HTERT RPE-1 (cell line): ENCODE data around the gene RNF10.
"Not testable (repeated sequence)": the region's sequence is repeated elsewhere in the genome, so short reads cannot be mapped to it uniquely, and the experiment has no call there.

Experiments used
- in situ Hi-C: fragments of 300-500 bp; cut with MboI; formaldehyde crosslinking; loops from 4 replicates; pipeline ENCODE4 v1.14.3; 2020; ENCODE audit warnings: low sequenced_read_pairs

Gene RNF10

DNA sequence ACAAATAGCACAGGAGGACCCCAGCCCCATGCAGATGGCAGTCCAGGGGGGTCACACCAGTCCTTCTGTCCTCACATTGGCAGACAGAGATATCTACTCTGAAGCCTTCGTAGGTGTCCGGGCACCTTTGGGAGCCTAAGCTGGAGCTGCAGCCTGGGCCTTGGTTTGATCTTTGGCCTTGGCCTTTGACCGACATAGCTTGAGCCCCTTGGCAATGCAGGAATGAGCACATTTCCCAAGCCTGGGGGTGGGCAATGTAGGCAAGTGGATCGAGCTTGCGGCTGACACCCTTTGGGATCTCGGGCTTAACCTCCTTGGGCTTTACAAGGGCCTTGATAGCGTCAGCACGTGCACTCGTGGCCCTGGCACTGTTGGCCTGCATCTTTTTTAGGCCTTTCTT, 11.6 kb upstream of the RNF10 start:
- in situ Hi-C loops: no loop called here

- in situ Hi-C loops: no loop called here
These were observed 5.2 kb upstream of the RNF10 start, which contains the start of gene COQ5 for GRCh38 chr12:120528861-120529525. Gene COQ5 (minus strand): TSS chr12:120529158. CDS start chr12:120529141, 17 bp downstream.

GRCh38 chr12:120529641-120530417, 4.3 kb upstream of the RNF10 start:
- in situ Hi-C loops: no loop called here

- in situ Hi-C loops: not testable (repeated sequence)
These were observed 3.8 kb upstream of the RNF10 start for GRCh38 chr12:120530418-120530761.

GRCh38 chr12:120532701-120533238, 1.4 kb upstream of the RNF10 start:
- in situ Hi-C loops: no loop called here

GRCh38 chr12:120534703-120535655, 823 bp downstream of the RNF10 start:
- in situ Hi-C loops: no loop called here

- in situ Hi-C loops: no loop called here
These were observed 2.1 kb downstream of the RNF10 start for GRCh38 chr12:120536064-120536791.

DNA sequence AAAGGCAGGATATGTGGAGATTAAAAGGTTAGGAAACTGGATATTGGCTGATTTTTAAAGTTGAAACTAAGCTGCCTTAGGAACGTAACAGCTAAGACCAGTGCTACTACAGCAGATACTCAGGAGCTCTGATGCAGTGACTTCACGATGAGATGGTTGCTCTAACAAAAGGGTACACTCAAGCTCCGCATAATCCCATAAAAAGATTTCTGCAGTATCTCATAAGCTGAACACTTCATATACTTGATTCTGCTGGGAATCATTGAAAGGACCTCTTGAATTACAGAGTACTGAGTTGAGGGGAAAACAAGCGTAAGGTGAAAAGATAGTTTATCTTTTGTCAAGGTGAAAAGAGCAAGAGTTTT, 3.7 kb downstream of the RNF10 start:
- in situ Hi-C loops: no loop called here

DNA sequence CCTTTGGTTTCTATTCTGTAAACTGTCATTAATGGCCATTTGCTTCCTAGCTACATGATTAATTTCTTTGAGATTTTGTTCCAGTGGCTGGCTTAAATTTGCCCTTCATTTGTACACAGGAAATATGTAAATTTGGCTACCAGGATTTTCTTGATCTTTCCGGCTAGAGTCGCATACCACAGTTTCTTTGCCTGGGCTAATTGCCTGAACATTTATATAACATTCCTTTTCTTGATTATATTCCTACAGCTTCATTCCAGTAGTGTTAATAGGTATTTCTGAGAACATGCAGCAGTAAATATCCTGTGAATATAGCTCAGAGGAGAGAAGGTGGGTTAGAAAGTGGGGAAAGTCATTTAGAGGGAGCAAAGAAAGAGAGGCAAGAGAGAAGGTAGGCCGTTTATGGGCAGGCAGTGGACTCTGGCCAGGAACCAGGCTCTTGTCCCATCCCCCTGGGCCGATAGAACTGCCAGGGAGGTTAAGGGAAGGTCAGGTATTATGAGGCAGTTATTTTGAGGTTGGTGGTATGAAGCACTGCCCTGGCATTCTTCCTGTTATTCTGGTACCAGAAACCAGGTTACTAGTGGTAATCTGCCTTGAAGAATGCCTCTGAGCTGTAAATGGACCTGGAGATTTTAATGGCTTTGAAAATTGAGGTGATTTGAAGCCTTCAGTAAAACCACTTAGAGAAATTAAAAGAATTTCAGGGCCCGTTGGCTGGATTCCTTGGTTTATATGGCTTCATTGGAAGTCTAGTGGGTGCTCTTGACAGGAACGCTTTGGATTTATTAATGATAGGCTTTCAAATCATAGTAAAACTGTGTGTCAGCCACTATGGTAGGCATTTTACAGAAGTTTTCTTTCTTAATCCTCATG, 4.4 kb downstream of the RNF10 start:
- in situ Hi-C loops: no loop called here

- in situ Hi-C loops: no loop called here
These were observed 5.1 kb downstream of the RNF10 start for GRCh38 chr12:120539303-120539702.

DNA sequence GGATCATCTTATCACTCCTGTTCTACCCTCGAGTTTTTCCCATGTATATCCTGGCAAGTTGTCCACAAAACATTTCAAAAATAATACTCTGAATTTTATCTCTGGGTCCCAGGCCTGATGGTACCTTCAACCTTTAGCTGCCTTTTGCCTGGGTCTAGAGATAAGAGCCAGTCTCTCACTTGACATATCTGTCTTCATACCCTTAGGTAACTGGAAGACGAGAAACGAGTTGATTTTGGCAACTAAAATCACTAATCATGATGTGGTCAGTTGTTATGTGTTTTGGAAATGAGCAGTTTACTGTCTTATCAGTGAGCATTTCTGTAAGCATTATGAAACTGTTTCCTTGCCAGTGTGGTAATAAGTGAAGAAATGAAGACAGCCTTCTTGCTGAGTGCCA, 6.3 kb downstream of the RNF10 start:
- in situ Hi-C loops: no loop called here

GRCh38 chr12:120542166-120542565, 8.0 kb downstream of the RNF10 start:
- in situ Hi-C loops: no loop called here

- in situ Hi-C loops: no loop called here
These were observed 10.5 kb downstream of the RNF10 start for GRCh38 chr12:120544691-120545090.

- in situ Hi-C loops: no loop called here
These were observed 11.9 kb downstream of the RNF10 start for GRCh38 chr12:120546050-120546386.

DNA sequence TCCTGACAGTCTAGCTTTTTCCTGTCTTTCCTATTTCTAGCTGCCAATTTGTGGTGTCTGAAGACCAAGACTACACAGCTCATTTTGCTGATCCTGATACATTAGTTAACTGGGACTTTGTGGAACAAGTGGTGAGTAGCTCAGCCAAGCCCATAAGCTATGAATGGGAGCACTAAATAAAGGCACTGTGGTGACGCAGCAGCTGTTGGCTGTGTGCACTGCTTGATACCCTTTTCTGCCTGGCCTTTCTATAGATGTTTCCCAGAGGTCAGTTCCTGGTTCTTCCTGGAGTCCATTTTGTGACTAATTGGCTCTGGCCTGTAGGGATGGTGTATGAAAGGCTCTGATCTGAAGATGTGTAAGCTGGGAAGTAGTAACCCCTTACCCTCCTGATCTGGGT, 20.5 kb downstream of the RNF10 start:
- in situ Hi-C loops: no loop called here

DNA sequence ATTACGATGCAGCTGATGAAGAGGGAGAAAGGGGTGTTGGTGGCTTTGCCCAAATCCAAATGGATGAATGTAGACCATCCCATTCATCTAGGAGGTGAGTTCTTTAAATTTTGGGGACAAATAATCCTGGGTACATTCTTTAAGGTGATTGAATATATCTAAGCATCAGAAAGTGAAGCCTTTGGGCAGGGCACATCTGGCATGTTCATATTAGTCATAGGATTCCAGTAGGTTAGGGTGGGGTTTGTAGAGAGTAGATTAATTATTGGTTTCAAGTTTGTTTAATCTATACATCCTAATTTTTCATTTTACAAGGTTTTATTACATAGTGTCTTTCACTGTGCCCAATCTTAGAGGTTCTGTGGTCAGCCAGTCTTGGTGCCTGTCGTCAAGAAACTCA, 23.4 kb downstream of the RNF10 start:
- in situ Hi-C loops: no loop called here

DNA sequence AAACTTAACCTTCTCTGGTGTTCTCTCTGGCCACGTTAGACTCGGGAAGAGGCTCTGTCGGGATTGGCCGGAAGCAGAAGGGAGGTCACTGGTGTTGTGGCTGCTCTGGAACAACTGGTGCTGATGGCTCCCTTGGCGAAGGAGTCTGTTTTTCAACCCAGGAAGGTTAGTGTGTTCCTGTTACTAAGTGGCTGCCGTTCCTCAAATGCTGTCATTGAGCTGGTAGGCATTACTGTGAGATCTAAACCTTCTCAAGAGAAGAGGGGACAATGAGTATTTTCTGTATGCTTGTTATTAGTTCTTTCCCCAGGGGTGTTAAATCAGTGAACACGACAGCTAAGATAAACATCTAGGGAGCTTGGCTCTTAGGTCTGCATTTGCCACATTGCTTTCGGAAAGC, 28.8 kb downstream of the RNF10 start:
- in situ Hi-C loops: no loop called here

GRCh38 chr12:120563495-120563894, 29.3 kb downstream of the RNF10 start:
- in situ Hi-C loops: no loop called here

- in situ Hi-C loops: no loop called here
These were observed 37.1 kb downstream of the RNF10 start for GRCh38 chr12:120571299-120571698.

DNA sequence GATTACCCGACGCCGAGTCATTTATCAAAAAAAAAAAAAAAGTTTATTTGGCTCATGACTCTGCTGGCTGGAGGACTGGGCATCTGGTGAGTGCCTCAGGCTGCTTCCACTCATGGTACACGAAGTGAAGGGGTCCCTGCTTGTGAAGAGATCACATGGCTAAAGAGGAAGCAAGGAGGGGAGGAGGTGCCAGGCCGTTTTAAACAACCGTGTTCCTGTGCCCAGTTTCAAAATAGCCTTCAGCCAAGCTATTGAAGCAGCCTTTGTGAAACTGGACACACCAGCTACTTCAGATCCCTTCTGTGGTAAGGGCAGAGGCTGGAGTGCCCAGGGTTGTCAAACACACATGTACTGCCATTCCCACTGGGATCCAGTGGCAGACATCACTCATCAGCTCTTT, 39.4 kb downstream of the RNF10 start:
- in situ Hi-C loops: no loop called here
